OCI-LY7 (cell line): ENCODE measurements around the gene GALNT15.

Experiments
- EZH2phosphoT487 ChIP-seq: fragments of 200-600 bp; sonication (generic); IDR thresholded peaks from 2 replicates; pipeline ENCODE4 v1.6.1; 2018; ENCODE audit warnings: low read depth, borderline replicate concordance, mild to moderate bottlenecking, mixed run types, antibody characterized with exemption, low read length, moderate library complexity, mixed read lengths
- TF ChIP-seq, protein P1 (sequence below): fragments of 200-600 bp; sonication (generic); conservative IDR thresholded peaks from 2 replicates; pipeline ENCODE4 v1.5.1; 2014; ENCODE audit warnings: mild to moderate bottlenecking, antibody characterized with exemption, low read length, moderate library complexity, mixed read lengths

- TF ChIP-seq, protein P1, sequence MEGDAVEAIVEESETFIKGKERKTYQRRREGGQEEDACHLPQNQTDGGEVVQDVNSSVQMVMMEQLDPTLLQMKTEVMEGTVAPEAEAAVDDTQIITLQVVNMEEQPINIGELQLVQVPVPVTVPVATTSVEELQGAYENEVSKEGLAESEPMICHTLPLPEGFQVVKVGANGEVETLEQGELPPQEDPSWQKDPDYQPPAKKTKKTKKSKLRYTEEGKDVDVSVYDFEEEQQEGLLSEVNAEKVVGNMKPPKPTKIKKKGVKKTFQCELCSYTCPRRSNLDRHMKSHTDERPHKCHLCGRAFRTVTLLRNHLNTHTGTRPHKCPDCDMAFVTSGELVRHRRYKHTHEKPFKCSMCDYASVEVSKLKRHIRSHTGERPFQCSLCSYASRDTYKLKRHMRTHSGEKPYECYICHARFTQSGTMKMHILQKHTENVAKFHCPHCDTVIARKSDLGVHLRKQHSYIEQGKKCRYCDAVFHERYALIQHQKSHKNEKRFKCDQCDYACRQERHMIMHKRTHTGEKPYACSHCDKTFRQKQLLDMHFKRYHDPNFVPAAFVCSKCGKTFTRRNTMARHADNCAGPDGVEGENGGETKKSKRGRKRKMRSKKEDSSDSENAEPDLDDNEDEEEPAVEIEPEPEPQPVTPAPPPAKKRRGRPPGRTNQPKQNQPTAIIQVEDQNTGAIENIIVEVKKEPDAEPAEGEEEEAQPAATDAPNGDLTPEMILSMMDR, result no peak
- TF ChIP-seq EZH2phosphoT487, result no peak
Observed at GRCh38 chr3:16132190-16132589, 42.3 kb upstream of the GALNT15 start.
